ENCODE data around the gene CXCL10.
A peak's percentile ranks its signal among the peaks of the same experiment; 100 is the strongest.
"Not testable (repeated sequence)": the region's sequence is repeated elsewhere in the genome, so short reads cannot be mapped to it uniquely, and the experiment has no call there.

CXCL10 gene

DNA sequence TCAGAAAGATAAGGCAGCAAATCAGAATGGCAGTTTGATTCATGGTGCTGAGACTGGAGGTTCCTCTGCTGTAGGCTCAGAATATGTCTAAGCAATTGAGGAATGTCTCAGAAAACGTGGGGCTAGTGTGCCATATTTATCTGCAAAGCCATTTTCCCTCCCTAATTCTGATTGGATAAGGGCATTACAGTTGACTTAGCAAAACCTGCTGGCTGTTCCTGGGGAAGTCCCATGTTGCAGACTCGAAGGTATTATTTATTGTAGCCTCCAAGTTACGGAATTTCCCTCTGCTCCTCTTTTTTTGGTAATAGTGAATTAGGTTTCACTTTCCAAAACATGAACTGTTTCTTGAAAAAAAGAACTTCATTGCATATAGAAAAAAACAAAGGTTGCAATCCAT is at the start of gene CXCL10:
Gene CXCL10 (minus strand): TSS at position 109 of the 400 bp plus-strand sequence. CDS start 66 bp downstream, at position 43.
- DNase-seq: no peak

DNA sequence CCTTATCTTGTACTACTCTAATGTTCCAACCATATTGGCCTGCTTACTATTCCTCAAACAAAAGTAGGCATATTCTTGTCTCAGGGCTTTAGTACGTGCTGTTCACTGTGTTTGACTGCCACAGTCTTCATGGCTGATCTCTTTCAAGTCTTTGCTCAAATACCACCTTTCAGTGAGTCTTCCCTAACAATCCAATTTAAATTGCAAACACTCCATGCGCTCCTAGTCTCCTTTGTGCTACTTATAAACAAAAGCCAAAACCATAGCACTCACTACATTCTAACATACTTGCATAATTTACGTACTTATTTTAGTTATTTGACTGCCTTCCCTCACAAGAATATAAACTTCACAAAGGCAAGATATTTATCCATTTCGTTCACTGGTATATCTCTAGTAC is 49.5 kb upstream of the CXCL10 start:
- no peak for DNase-seq

DNA sequence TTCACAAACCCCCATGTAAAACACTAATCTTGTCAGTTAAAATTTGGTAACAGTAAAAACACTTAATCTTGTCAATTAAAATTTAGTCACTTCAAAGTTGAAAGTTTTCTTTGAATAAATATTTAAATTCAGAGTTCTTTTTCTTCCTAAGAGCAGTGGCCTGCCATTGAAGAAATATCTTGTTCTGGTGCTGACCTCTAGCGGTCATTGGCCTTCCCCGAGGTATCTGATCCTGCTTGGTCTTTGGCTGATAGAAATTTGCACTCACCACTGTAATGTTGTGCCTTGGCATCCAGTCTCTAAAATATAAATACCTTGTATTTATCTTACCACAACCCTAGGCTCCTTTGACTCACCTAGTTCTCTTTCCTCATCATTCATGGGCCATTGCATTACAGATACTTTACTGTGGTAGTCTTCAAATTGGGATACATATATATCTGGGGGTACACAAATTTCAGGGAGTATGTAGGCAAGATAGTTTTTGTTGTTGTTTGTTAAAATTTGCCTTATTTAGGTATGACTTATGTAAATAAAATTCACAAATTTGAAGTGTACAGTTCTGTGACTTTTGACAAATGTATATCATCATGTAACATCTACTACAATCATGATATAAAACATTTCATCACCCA is 44.5 kb upstream of the CXCL10 start:
- peak; percentile 88 for DNase-seq

DNA sequence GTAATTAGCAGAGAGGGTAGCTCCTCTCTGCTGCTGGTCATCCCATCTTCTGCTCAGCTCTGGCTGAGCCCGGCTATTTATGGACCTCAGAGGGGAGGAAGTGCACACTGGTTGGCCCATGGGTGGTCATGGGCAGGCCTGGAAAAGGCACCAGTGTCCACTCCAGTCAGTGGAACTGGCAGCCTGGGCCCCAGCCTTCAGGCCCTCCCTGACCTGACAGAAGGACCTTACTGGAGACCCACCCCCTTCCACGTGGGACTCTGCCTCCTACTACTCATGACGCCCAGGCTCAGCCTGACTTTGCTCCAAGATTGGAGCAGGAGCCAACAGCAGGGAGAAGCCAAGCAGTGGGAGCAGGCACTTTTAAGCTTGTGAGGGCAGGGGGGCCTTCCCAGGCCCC is 43.2 kb upstream of the CXCL10 start:
- DNase-seq: no peak

DNA sequence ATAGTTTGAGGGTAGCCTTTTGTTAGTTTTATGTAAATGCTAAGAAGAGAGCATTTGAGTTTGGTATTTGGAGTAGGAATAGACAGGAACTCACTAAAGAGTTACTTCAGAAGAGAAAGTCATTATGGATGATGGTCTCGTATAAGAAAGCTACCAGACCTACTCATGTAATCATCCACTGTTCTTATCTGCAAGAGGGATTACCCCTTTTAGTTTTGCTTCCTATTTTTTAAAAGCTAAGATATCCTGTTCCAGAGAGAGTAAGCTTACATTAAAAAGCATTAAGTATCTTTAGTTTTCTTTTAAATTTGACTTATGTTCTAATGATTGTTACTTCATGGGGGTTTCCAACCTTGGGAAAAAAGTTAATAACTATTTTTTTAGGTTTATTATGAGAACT is 38.7 kb upstream of the CXCL10 start:
- peak; percentile 71 for DNase-seq

DNA sequence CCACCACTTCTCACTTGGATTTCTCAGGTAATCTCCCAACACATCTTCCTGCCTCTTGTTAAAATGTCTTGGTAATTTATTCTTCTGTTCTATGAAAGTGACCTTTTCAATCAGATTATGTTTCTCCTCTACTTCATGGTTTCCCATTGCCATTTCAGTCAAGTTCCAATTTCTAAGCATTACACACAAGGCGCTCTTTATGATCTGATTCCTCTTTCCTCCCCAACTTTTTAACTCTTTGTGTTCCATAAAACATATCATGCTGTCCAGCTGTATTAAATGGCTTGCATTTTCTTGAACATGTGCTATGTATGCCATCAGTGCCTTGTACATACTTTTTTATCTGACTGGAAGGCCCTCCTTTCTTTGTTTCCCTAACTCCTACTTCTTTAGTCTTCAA is 38.1 kb upstream of the CXCL10 start:
- DNase-seq: no peak

DNA sequence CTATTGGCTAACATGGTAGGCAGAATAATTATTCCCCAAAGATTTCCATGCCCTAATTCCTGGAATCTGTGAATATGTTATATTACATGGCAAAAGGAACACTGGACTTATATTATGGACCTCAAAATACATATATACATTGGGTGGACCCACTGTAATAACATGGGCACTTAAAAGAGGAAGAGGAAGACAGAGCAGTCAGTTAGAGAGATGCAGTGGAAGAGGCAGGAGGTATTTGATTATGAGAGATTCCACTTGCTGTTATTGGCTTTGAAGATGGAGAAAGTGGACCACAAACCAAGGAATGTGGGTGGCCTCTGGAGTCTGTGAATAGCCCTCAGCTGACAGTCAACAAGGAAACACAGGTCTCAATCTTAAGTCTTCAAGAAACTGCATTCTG is 37.2 kb upstream of the CXCL10 start:
- DNase-seq: peak; percentile 32

DNA sequence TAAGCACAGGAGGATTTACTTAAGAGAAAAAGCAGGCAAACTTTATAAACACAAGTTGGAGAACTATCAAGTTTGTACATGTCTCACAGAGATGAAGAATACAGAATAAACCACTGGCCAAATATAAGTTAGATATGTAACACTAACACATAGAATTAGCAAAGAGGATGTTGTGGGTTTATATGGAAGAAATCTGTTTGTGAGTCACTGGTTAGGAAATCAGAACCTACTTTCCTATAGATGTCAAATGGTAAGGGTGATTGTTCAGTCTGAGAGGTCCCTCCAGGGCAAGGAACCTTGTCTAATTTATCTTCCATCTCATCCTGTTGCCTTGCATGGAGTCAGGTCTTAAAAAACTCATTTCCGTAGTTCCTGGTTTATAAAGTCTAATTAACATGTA is 36.5 kb upstream of the CXCL10 start:
- peak; percentile 42 for DNase-seq

DNA sequence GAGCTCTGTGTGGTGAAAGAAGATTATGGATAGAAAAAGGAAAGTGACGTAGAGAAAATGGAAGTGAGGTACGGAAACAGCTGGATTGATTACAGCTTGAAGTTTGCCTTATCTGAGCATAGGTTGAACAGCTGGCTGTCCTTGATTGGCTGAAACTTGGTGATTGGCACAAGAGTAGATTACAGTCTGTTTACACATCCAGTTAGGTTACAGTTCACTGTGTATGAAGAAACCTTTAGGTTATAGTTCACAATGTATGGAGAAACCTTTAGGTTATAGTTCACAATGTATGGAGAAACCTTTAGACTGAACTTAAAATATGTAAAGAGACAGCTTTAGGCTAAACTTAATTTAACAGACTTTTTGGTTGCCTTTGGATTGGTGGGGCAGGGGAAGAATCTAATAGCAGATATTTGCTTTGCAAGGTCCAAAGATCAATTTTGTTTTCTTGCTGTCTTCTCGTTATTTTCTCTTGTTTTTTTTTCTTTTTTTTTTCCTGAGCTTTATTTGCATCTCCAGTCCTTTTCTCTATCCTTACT is 35.7 kb upstream of the CXCL10 start:
- peak; percentile 84 for DNase-seq

DNA sequence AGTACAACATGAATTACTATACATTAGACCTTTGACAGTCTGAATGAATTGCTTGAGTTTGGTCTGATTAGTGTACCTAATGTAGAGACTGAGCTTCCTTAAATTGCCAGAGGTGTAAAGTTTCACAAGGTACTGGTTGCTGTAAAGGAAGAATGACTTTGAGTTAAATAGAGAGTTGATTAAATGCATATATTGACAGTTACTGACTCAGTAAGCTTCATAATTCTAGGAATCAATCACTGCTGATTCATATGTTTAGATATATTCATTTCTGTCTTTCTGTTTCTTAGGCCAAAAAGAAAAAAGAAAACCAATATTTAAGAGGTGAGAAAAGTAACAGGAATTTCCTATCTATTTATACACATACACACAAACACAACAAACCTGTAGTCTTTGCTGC is 35.0 kb upstream of the CXCL10 start:
- no peak for DNase-seq

DNA sequence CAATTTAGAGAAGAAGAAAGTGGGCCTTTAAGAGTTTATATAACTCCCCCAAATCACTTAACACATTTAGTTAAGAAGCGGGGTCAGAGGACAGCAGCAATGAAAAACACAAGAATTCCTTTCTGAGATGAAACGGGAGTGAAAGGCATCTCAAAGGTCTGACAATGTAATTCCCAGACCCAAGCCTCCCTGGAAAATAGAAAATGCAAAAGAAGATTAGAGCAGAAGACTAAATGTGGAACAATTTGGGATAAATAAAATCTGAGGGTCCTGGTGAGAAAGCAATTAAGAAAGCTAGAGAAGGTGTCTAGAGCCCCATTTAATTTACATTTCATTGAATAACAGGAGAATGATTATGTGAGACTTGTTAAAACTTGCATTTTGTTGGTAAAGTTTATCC is 32.1 kb upstream of the CXCL10 start:
- no peak for DNase-seq

DNA sequence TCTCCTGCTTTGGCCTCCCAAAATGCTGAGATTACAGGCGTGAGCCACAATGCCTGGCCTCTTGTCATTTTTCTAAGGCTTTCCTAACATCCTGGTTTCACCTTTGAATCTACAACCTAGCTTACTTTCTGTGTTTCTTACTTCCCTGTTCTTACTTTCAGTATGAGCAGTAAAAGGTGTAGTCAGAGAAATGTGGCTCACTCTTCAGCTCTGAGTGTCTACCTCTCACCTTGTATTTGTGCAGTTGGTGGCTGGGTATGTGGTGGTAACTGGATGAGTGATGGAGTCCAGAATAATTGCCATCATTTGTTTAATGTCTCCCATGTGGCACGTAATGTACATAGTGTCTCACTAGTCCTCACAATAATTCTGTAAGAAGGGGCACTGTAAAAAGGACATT is 31.7 kb upstream of the CXCL10 start:
- no peak for DNase-seq

DNA sequence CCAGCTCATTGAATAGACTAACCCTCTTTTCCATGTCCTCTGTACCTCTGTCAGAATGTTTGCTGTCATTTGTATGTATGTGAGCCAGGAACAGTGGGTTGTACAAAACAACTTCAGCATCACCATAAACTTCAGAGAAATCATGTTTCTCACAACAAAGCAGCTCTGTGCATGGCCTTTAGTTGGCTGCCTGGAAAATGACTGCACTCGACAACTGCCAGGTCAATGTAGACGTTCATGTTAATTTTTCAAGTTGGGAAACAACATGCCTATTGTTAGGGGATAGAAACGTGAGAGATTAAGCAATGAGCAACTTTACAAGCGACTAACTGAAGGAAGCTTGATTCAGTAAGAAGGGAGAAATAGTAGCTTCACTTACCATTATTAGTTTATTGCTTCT is 30.4 kb upstream of the CXCL10 start:
- DNase-seq: no peak

DNA sequence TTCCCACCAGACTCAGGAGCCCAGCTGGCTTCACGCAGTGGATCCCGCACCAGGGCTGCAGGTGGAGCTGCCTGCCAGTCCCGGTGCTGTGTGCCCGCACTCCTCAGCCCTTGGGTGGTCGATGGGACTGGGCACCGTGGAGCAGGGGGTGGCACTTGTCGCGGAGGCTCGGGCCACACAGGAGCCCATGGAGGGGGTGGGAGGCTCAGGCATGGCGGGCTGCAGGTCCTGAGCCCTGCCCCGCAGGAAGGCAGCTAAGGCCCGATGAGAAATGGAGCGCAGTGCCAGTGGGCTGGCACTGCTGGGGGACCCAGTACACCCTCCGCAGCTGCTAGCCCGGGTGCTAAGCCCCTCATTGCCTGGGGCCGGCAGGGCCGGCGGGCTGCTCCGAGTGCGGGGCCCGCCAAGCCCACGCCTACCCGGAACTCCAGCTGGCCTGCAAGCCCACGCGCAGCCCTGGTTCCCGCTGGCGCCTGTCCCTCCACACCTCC is 27.3 kb upstream of the CXCL10 start:
- not testable (repeated sequence) for DNase-seq

DNA sequence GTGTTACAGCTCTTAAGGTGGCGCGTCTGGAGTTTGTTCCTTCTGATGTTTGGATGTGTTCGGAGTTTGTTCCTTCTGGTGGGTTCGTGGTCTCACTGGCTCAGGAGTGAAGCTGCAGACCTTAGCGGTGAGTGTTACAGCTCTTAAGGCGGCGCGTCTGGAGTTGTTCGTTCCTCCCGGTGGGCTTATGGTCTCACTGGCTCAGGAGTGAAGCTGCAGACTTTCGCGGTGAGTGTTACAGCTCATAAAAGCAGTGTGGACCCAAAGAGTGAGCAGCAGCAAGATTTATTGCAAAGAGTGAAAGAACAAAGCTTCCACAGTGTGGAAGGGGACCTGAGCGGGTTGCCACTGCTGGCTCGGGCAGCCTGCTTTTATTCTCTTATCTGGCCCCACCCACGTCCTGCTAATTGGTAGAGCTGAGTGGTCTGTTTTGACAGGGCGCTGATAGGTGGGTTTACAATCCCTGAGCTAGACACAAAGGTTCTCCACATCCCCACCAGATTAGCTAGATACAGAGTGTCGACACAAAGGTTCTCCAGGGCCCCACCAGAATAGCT is 26.6 kb upstream of the CXCL10 start:
- DNase-seq: not testable (repeated sequence)

DNA sequence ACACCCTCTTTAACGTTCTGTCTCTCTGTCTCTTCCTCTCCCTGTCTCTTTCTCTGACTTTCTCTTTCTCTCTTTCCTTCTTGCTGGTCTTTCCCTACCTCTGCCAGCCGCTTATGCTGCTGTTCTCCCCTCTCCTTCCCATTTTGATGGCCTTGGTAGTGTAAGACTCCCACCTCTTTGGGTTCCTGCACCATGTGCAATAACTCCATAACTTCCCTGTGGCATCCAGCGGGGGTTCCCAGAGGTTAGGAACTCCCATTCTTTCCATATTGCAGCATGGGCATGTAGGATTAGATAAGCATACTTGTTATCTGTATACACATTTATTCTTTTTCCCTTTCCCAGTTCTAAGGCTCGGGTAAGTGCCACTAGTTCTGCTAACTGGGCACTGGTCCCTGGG is 21.4 kb upstream of the CXCL10 start:
- not testable (repeated sequence) for DNase-seq

DNA sequence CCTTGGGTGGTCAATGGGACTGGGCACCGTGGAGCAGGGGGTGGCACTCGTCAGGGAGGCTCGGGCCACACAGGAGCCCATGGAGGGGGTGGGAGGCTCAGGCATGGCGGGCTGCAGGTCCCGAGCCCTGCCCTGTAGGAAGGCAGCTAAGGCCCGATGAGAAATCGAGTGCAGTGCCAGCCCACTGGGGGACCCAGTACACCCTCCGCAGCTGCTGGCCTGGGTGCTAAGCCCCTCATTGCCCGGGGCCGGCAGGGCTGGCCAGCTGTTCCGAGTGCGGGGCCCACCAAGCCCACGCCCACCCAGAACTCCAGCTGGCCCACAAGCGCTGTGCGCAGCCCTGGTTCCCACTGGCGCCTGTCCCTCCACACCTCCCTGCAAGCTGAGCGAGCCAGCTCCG is 20.0 kb upstream of the CXCL10 start:
- not testable (repeated sequence) for DNase-seq

DNA sequence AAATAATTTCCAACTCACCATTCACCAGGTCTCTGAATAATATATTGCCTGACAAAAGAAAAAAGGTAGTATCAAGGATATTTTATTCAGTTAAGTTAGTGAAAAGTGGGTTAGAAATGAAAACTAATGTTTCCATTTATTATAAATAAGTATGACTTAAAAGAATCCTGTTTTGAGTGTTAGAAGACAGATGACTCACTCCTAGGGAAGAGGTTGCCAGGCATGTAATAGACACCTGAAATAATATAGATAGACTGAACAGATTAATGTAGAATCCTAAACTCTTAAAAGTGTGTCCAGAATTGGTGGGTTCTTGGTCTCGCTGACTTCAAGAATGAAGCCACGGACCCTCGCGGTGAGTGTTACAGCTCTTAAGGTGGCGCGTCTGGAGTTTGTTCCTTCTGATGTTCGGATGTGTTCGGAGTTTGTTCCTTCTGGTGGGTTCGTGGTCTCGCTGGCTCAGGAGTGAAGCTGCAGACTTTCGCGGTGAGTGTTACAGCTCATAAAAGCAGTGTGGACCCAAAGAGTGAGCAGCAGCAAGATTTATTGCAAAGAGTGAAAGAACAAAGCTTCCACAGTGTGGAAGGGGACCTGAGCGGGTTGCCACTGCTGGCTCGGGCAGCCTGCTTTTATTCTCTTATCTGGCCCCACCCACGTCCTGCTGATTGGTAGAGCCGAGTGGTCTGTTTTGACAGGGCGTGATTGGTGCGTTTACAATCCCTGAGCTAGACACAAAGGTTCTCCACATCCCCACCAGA is 19.1 kb upstream of the CXCL10 start:
- DNase-seq: not testable (repeated sequence)

DNA sequence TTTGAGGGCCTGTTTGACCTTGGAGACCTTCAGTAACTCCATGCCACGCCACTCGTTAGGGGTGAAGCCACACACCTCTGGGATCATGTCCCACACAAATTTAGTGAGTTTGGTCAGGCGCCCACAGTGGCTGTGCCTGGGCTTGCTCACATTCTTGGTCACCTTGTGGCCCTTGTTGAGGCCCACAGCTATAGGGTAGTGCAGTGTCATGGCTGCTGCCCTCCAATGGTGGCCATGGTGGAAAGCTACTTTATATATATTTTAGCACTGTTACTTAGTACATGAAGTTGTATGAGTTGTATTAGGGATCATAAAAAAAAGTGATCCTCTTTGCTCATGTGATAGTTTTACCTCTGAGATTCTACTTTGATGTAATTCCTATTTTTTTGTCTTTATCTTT is 13.6 kb upstream of the CXCL10 start:
- DNase-seq: no peak

DNA sequence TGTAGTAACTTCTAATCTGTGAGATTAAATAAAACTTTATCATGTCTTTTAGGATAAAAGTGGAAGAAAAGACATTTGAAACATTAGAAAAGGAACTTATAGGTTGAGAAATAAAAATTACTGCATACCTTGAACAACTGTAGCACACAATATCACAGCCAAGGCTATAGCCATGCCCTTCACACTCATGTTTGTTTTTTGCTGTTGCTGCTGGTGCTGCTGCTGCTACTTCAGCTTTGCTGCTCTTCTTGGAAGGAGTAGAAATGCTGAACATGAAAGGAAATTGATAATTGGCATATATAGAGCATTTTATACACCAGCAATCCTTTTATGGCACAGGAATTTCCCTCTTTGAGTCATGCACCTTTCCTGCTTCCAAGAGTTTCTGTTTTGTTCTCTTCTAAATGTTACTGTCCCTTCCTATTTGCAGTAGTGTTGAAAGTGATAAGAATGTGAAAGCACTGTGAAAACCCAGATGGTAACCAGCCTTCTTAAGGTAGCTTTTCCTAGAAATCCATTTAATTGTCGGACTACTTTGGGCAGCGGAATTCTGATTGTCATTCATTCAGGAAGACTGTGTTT is 12.6 kb upstream of the CXCL10 start, which contains the start of gene CXCL11:
Gene CXCL11 (minus strand): TSS at position 272 of the 582 bp plus-strand sequence. CDS start 83 bp downstream, at position 189.
- peak; percentile 43 for DNase-seq

DNA sequence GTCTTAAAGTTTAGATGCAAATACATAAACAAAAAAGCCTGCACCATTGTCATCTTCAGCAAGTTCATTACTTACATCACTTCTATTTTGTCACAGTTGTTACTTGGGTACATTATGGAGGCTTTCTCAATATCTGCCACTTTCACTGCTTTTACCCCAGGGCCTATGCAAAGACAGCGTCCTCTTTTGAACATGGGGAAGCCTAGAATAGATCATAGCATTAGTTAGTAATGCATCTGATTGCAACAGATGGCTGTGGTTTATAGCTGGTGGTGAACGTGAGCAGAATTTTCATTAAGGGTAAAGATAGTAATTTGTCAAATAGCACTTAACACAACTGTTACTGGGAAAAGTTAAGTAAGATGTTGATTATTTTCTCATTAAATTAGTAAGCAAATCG is 11.8 kb upstream of the CXCL10 start:
- no peak for DNase-seq

DNA sequence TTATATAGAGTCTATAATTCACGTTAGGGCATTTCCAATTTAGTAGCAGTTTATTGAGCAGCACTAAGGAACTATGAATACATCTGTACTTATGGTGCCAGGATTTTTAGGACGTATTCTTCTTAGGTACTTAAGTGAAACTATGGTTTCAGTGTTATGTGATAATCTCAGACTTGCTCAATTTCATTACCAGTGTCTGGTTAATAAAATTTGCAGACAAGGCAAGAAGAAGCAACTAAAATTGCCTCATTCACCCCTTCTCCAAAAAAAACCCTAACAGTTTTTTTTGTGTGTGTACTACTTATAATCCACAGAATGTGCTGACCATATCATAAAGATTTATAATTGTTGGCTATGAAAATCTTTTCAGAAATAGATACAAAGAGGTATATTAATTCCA is 6.0 kb upstream of the CXCL10 start:
- DNase-seq: peak; percentile 39

DNA sequence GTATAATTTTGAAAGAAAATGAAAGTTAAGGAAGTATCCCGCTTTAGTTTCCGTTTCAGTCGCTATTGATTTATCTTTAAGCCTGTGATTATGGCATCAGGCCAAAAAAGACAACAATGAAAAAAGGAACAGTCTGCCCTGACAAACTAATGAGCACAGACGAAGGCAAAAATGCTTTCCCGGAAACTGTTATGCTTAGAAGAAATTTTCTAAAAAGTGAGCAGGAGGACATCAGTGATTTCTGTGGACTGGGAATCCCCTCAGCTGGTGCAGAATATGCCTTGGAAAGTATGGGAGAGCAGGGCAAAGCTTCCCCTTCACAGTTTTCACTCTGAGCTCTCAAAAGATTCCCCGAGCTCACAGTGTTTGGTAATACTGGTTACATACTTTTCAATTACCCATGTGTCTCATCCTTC is 5.1 kb upstream of the CXCL10 start:
- peak; percentile 88 for DNase-seq

Data from OCI-M1 (cell line).